Ascending aorta (tissue), 2 donors: ENCODE measurements around the gene DDX49. TPM values are rescaled to one million over a fixed set of nuclear protein-coding genes. Genes with fewer than 3 reads are reported as not detected.

Source experiments
- DNase-seq, 2 donors: peaks; one replicate each; pipeline ENCODE4 v3.0.0-alpha.2; 2019; ENCODE audit warnings: low spot score in 2 of 2
- H3K27ac ChIP-seq, 2 donors: fragments of 200-600 bp; sonication (generic); one replicate each; pipeline ENCODE4 v1.5.1; 2016 to 2017; ENCODE audit warnings: mild to moderate bottlenecking in 1 of 2
- H3K27me3 ChIP-seq: fragments of 200-600 bp; sonication (generic); one replicate; pipeline ENCODE4 v1.5.1; 2017
- H3K36me3 ChIP-seq, 2 donors: fragments of 200-600 bp; sonication (generic); one replicate each; pipeline ENCODE4 v1.5.1; 2016
- H3K4me1 ChIP-seq, 2 donors: fragments of 200-600 bp; sonication (generic); one replicate each; pipeline ENCODE4 v1.5.1; 2016 to 2017; ENCODE audit warnings: mild to moderate bottlenecking in 1 of 2
- H3K4me3 ChIP-seq, 2 donors: fragments of 200-600 bp; sonication (generic); one replicate each; pipeline ENCODE4 v1.5.1; 2016 to 2017; ENCODE audit warnings: mild to moderate bottlenecking in 1 of 2
- H3K9me3 ChIP-seq, 2 donors: fragments of 200-600 bp; sonication (generic); one replicate each; pipeline ENCODE4 v1.5.1; 2016
- intact Hi-C: fragments of 100-400 bp; cut with DNase I; formaldehyde crosslinking; loops from one replicate; pipeline ENCODE4 v1.15.1; 2023
- total RNA-seq: library from RNA; depleted of rRNA; stranded (reverse); fragments of >200 nt; gene quantifications from one replicate; pipeline ENCODE4 v1.1.0, GENCODE V29; 2016
- TF ChIP-seq, protein P1 (sequence below), 3 experiments: fragments of 200-600 bp in 2 of 3; fragments of 450-650 bp in 1 of 3; sonication (generic) in 2 of 3; IDR thresholded peaks; one replicate each; pipeline ENCODE4 v1.5.1; 2016 to 2019; ENCODE audit warnings: antibody characterized with exemption in 3 of 3, mild to moderate bottlenecking in 1 of 3, moderate library complexity in 1 of 3

The DDX49 gene
- total RNA-seq, 1 donor from 2014 or later, result 51.6 TPM

DNA sequence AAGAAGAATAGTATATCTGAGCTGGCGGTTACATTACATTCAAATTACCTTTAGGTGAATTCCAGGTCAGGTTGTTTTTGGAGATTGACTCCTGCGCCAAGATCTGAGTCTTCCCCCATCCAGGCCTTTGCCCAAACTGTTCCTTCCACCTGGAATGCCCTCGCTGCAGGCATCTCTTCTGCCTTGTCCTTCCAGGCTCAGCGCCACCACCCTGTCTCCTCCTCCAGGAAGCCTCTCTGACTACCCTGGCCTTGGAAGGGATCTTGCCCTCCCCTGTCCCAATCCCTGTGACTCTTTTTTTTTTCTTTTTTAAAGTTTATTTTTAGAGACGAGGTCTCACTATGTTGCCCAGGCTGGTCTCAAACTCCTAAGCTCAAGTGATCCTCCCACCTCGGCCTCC, 23.2 kb downstream of the DDX49 start:
- Histone ChIP-seq H3K27me3 (no peaks in the 10 kb centered on the region), H3K9me3 (no peaks in the 10 kb centered on the region), H3K4me1 (peaks cover 0 to 7% of the 10 kb centered on the region in 2 donors), H3K27ac (no peak overlapping the region), H3K36me3 (peaks cover 6 to 8% of the 10 kb centered on the region in 2 donors), H3K4me3 (no peak overlapping the region)
- intact Hi-C loops, result loop anchor here (5.0 kb wide), 1 partner anchor 45 kb away; no protein-coding TSS in a partner anchor
- no peak for DNase-seq
- TF ChIP-seq, protein P1, sequence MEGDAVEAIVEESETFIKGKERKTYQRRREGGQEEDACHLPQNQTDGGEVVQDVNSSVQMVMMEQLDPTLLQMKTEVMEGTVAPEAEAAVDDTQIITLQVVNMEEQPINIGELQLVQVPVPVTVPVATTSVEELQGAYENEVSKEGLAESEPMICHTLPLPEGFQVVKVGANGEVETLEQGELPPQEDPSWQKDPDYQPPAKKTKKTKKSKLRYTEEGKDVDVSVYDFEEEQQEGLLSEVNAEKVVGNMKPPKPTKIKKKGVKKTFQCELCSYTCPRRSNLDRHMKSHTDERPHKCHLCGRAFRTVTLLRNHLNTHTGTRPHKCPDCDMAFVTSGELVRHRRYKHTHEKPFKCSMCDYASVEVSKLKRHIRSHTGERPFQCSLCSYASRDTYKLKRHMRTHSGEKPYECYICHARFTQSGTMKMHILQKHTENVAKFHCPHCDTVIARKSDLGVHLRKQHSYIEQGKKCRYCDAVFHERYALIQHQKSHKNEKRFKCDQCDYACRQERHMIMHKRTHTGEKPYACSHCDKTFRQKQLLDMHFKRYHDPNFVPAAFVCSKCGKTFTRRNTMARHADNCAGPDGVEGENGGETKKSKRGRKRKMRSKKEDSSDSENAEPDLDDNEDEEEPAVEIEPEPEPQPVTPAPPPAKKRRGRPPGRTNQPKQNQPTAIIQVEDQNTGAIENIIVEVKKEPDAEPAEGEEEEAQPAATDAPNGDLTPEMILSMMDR (IDR thresholded peaks at IDR 0.05), result no peak

DNA sequence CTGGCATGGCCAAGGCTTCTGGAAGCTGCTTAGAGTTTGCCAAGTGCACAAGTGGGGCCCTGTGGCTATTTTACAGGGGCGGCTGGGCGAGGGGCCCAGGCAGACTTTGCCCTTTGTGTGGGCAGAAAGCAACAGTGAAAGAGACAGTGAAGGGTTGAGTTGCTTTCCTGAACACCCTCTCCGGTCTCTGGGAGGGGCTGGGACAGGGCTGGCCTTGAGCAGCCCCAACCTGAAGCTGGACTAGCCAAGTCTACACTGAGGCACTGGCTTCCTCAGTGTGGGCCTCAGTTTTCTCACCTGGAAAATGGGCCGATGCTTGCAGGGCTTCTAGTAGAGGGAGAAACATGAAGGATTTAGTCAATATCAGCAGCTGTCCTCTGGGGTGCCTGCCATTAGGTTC, 23.9 kb downstream of the DDX49 start:
- intact Hi-C loops, result loop anchor here (5.0 kb wide), 1 partner anchor 44 kb away; no protein-coding TSS in a partner anchor
- no peaks in the 10 kb centered on the region for H3K9me3 ChIP-seq
- no peak for DNase-seq
- H3K27me3 ChIP-seq, result no peaks in the 10 kb centered on the region
- H3K4me1 ChIP-seq, result peaks cover 0 to 7% of the 10 kb centered on the region in 2 donors
- H3K27ac ChIP-seq, result no peak overlapping the region
- H3K36me3 ChIP-seq, result peaks cover 0 to 2% of the 10 kb centered on the region in 2 donors
- TF ChIP-seq, protein P1 (IDR thresholded peaks at IDR 0.05), result no peak
- H3K4me3 ChIP-seq, result no peak overlapping the region

DNA sequence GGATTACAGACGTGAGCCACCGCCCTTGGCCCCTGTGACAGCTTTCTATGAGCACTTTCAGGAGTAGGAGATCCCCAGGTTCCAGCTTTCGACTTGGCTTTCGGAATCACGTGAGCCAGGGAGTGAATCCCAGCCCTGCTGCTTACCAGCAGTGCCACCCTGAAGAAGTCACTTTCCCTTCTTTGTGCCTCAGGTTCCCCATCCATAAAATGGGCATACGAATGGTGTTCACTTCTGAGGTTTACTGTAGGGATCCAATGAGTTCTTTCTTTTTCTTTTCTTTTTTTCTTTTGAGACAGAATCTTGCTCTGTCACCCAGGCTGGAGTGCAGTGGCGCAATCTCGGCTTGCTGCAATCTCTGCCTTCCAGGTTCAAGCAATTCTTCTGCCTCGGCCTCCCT, 25.8 kb downstream of the DDX49 start:
- H3K9me3 ChIP-seq, result no peaks in the 10 kb centered on the region
- intact Hi-C loops, result no loop called here
- DNase-seq, result no peak
- no peaks in the 10 kb centered on the region for H3K36me3 ChIP-seq
- H3K4me3 ChIP-seq, result no peak overlapping the region
- no peaks in the 10 kb centered on the region for H3K27me3 ChIP-seq
- H3K27ac ChIP-seq, result no peak overlapping the region
- H3K4me1 ChIP-seq, result no peaks in the 10 kb centered on the region
- TF ChIP-seq, protein P1 (IDR thresholded peaks at IDR 0.05), result no peak

DNA sequence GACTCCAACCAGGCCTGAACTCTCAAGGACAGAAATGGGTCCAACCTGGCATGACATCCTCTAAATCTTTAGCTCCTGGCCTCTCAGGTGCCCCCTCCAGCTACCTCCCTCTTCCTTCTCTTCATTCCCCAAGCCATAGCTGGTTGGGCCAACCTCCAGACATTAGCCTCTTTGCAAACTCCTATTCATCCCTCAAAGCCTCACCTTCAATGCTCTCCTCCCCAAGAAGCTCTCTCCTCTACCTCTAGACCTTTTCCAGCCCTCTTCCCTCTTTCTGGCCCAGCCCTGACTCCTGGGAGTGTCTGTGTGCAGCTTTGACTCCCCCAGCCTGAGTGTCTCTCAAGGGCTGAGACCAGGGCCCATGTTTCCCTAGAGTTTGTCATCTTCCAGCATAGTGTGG, 26.8 kb downstream of the DDX49 start:
- intact Hi-C loops, result no loop called here
- TF ChIP-seq, protein P1 (IDR thresholded peaks at IDR 0.05), result no peak
- no peak for DNase-seq
- no peaks in the 10 kb centered on the region for H3K9me3 ChIP-seq
- H3K27ac ChIP-seq, result no peak overlapping the region
- H3K4me3 ChIP-seq, result no peak overlapping the region
- no peaks in the 10 kb centered on the region for H3K36me3 ChIP-seq
- no peaks in the 10 kb centered on the region for H3K27me3 ChIP-seq
- no peaks in the 10 kb centered on the region for H3K4me1 ChIP-seq

DNA sequence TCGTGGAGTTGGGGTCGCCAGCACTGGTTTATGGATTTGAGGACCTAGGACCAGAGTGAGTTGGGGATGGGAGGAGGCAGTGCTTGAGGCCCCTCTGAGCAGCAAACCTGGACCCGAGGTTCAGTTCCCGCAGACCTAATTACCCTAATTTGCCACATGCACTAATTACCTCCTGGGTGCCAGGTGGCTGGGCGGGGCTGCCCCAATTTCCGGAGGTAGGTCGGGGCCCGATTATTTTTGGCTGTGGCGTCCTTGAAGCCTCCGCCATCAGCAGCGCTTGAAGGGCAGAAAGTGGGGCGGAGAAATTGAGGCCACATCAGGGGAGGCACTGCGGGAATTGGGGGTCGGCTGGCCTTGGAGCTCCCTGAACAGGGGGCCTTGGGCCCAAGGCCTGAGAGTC, 27.4 kb downstream of the DDX49 start:
- no peak for DNase-seq
- Histone ChIP-seq H3K4me3 (no peak overlapping the region), H3K4me1 (no peaks in the 10 kb centered on the region), H3K27ac (no peak overlapping the region), H3K36me3 (no peaks in the 10 kb centered on the region), H3K27me3 (no peaks in the 10 kb centered on the region), H3K9me3 (no peaks in the 10 kb centered on the region)
- intact Hi-C loops, result no loop called here
- TF ChIP-seq, protein P1 (IDR thresholded peaks at IDR 0.05), result no peak
